ENCODE measurements around the gene DOCK2. TPM values are rescaled to one million over a fixed set of nuclear protein-coding genes. Genes with fewer than 3 reads are reported as not detected.

DOCK2 gene
- total and polyA plus RNA-seq, 2 of the 8 experiments (the other 6 are each of a cell fraction or from before 2014, with no cell fraction given): 3.9 to 5.7 TPM

DNA sequence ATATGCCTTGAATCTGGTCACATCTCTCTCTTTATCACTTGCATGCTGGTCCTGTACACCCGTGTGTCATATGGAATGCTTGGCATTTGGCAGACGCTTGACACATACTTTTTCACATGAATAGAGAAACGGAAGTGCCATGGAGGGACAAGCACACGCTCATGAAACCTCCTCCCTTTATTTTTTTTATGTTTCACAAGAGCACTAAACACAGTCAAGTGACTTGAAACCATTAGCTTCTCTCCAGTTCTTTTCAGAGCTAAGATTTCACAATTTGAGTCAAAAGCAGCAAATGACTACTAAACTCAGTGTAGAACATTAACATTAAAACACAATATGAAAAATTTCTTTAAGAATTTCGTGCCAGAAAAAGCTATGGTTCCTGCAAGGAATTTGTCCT is 151.1 kb downstream of the DOCK2 start (continued):
- TF ChIP-seq SP4 (IDR thresholded peaks at IDR 0.05; ENCODE audit: low read length) (no peak), HDAC2 (IDR thresholded peaks at IDR 0.05; ENCODE audit: borderline replicate concordance in 1 of 2, low read depth in 2 of 2, low read length in 2 of 2) (no peak), RAD21 (IDR thresholded peaks at IDR 0.05 in 1 of 2, conservative IDR thresholded peaks at IDR 0.05 in 1 of 2; ENCODE audit: low read depth in 2 of 2, low read length in 2 of 2) (no peak), GABPA (IDR thresholded peaks at IDR 0.05; ENCODE audit: borderline replicate concordance, insufficient read depth, low read length) (no peak)
